ENCODE results near the gene CALML3.

Gene CALML3

DNA sequence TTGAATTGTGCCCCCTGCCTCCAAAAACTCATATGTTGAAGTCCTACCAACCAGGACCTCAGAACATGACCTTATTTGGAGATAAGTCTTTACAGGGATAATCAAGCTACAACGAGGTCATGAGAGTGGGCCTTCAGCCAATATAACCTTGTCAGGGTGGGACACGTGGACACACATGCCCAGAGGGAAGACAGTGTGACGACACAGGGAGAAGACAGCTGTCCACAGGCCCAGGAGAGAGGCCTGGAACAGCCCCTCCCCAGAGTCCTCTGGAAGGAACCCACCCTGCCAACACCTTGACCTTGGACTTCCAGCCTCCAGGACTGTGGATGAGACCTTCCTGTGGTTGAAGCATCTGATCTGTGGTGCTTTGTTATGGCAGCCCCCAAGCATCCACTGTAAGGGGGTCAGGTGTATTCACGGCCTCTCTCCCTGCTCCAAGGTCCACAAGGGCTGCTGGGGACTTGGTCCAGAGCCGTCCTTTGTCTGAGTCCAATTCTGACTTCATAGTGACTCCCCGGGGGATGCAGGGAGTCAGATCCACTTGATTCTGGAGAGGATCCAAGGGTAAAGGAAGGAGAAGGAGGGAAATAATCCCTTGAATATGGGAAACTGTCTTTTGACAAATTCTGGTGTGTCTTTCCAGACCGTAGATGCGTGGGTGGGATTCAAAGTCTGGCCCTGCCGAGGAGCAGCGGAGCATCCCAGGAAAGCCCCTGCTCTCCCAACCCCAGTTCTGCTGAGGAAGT lies 7.0 kb downstream of the CALML3 start:
- DNase-seq (ENCODE audit: extremely low read depth, insufficient read length): no peak
- TF ChIP-seq, protein P1, sequence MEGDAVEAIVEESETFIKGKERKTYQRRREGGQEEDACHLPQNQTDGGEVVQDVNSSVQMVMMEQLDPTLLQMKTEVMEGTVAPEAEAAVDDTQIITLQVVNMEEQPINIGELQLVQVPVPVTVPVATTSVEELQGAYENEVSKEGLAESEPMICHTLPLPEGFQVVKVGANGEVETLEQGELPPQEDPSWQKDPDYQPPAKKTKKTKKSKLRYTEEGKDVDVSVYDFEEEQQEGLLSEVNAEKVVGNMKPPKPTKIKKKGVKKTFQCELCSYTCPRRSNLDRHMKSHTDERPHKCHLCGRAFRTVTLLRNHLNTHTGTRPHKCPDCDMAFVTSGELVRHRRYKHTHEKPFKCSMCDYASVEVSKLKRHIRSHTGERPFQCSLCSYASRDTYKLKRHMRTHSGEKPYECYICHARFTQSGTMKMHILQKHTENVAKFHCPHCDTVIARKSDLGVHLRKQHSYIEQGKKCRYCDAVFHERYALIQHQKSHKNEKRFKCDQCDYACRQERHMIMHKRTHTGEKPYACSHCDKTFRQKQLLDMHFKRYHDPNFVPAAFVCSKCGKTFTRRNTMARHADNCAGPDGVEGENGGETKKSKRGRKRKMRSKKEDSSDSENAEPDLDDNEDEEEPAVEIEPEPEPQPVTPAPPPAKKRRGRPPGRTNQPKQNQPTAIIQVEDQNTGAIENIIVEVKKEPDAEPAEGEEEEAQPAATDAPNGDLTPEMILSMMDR (IDR thresholded peaks at IDR 0.05; ENCODE audit: insufficient read depth, low read length, poor library complexity, severe bottlenecking): no peak
- Histone ChIP-seq H3K4me3 (replicated peaks; ENCODE audit: low read depth, low read length) (no peak overlapping the region), H3K27me3 (replicated peaks; ENCODE audit: control insufficient read depth, insufficient read depth, low read length) (peaks cover 2% of the 10 kb centered on the region), H3K36me3 (ENCODE audit: control insufficient read depth, insufficient read depth, low read length) (no peaks in the 10 kb centered on the region)

DNA sequence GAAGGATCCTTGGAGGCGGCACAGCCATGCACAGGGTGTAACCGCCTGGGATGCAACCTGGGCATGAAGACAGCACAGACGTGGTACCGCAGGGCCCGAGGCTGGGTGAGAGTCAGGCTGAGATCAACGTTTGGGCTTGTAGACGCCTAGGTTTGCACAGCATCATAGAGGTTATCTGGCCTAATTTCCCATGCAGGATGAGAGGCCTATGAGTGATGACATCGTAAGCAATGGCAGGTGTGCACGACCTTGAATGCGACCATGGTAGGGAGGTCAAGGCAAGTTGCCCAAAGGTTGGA lies 7.5 kb downstream of the CALML3 start:
- TF ChIP-seq, protein P1 (IDR thresholded peaks at IDR 0.05; ENCODE audit: insufficient read depth, low read length, poor library complexity, severe bottlenecking): no peak
- no peaks in the 10 kb centered on the region for H3K36me3 ChIP-seq (ENCODE audit: control insufficient read depth, insufficient read depth, low read length)
- no peak overlapping the region for H3K4me3 ChIP-seq (replicated peaks; ENCODE audit: low read depth, low read length)
- peaks cover 2% of the 10 kb centered on the region; the same call in 1 of the 2 replicates for H3K27me3 ChIP-seq (replicated peaks; ENCODE audit: control insufficient read depth, insufficient read depth, low read length)
- no peak for DNase-seq (ENCODE audit: extremely low read depth, insufficient read length)

DNA sequence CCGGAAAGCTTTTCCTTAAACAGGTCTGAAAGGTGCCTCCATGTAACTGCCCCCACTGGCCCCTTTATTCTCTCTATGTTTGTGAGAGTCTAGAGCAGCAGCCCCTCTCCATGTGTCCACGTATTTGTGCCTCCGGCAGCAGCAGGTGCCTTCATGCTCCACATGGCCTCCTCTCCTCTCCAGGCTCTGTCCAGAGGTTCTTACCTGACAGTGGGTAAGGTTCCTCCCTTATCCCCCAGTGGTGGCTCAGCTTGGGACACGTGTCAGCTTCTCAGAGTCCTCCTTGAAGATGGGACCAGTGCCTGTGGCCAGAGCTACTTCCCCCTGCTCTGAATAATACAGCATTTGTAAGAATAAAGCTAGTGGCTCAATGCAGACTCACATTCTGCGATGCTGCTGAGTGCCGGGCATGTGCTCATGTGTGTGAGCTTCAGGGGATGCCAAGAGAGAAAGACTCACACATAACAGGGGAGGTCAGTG lies 7.9 kb downstream of the CALML3 start:
- TF ChIP-seq, protein P1 (IDR thresholded peaks at IDR 0.05; ENCODE audit: insufficient read depth, low read length, poor library complexity, severe bottlenecking): no peak
- Histone ChIP-seq H3K27me3 (replicated peaks; ENCODE audit: control insufficient read depth, insufficient read depth, low read length) (peaks cover 2% of the 10 kb centered on the region; the same call in 1 of the 2 replicates), H3K36me3 (ENCODE audit: control insufficient read depth, insufficient read depth, low read length) (no peaks in the 10 kb centered on the region), H3K4me3 (replicated peaks; ENCODE audit: low read depth, low read length) (no peak overlapping the region)
- no peak for DNase-seq (ENCODE audit: extremely low read depth, insufficient read length)

DNA sequence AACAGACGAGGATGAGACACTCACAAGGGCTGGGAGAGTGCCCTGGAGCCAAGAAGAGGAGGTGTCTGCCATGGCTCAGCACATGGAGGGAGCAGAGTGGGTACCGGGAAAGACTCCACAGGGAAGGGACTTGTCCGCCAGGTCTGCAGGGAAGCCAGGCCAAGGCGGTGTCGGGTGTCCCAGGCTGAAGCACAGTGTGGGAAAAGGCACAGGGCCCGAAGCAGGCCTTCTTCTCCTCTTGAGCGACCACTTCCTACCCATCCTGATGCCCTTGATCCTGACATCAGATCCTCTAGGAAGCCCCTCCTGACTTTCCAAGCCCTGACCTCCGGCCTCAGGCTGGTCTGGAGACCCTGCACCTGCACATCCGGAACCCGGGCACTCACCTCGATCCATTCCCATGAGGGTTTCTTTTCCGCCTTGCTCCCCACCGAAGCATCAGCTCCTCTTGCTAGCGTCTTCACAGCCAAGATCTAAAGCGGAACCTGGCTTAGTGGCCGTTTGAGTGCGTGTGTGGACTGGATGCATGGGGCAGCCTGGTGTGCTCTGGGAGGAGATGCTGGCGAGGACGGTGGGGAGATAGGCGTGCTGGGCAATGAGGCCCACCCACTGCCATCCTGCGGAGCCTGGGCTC lies 8.5 kb downstream of the CALML3 start:
- H3K27me3 ChIP-seq (replicated peaks; ENCODE audit: control insufficient read depth, insufficient read depth, low read length): peaks cover 2% of the 10 kb centered on the region; the same call in 1 of the 2 replicates
- DNase-seq (ENCODE audit: extremely low read depth, insufficient read length): no peak
- no peak overlapping the region for H3K4me3 ChIP-seq (replicated peaks; ENCODE audit: low read depth, low read length)
- no peaks in the 10 kb centered on the region for H3K36me3 ChIP-seq (ENCODE audit: control insufficient read depth, insufficient read depth, low read length)
- TF ChIP-seq, protein P1 (IDR thresholded peaks at IDR 0.05; ENCODE audit: insufficient read depth, low read length, poor library complexity, severe bottlenecking): no peak

DNA sequence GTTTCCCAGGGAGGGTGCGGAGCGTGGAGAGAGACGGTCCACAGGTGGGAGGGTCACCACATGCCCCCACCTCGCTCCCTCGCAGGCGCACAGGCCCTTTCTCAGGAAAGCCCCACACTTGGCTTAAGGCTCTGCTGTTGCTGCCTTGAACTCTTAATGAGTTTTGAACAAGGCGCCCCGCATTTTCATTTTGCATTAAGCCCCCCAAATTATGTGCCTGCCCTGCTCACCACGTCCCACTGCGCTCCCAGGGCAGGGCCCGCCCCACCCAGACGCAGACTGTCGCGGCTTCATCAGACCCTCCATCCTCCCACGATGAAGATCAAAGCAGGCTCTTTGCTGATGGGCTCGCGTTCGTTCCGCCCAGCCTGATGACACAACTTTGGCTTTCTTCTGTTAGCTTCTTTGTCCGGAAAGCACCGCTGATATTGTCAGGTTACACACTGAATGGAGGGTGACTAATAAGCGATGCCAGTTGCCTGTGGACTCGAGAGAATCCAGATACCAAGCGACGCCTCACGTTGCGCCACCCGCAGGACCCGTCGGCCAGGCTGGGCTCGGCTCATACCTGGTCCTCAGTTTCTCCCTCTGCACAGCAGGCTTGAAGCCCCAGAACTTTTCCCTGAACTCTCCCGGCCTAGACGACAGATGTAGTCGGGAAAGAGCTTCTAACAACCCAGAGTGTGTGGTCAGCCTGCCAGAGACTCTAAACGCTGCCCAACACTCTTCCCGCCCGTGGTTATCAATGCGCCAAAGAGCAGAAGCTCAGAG lies 9.5 kb downstream of the CALML3 start:
- H3K4me3 ChIP-seq (replicated peaks; ENCODE audit: low read depth, low read length): no peak overlapping the region
- no peaks in the 10 kb centered on the region for H3K36me3 ChIP-seq (ENCODE audit: control insufficient read depth, insufficient read depth, low read length)
- TF ChIP-seq, protein P1 (IDR thresholded peaks at IDR 0.05; ENCODE audit: insufficient read depth, low read length, poor library complexity, severe bottlenecking): no peak
- DNase-seq (ENCODE audit: extremely low read depth, insufficient read length): no peak
- no peaks in the 10 kb centered on the region; the same call in 1 of the 2 replicates for H3K27me3 ChIP-seq (replicated peaks; ENCODE audit: control insufficient read depth, insufficient read depth, low read length)

Data from GM06990 (cell line).